Sciatic nerve (tissue), 2 donors: Measurements from ENCODE around the gene FLII. TPM values are rescaled to one million over a fixed set of nuclear protein-coding genes. Genes with fewer than 3 reads are reported as not detected.
"Not testable (repeated sequence)": the region's sequence is repeated elsewhere in the genome, so short reads cannot be mapped to it uniquely, and the experiment has no call there.

Source experiments
- ATAC-seq: fragments of 200-7000 bp; cut with Tn5 transposase; one replicate; pipeline ENCODE4 v1.9.1; 2020; ENCODE audit warnings: mild to moderate bottlenecking, moderate library complexity
- DNase-seq: peaks from one replicate; pipeline ENCODE4 v3.0.0-alpha.2; 2020; ENCODE audit warnings: low spot score
- intact Hi-C: fragments of 100-400 bp; cut with DNase I; formaldehyde crosslinking; loops from one replicate; pipeline ENCODE4 v1.14.2; 2022
- total RNA-seq: library from RNA; stranded (reverse); fragmentation: NEBNext Ultra II Directional; extraction: Animal tissue kit (Norgen Biotek cat#: 25700); gene quantifications from one replicate; pipeline ENCODE4 v1.2.1, GENCODE V29; 2021
- donor health status: DM: no; HTN: no; CAD: no.
- donor health status: DM: no; HTN: no; CAD: no.

The FLII gene
- total RNA-seq, 1 donor from 2014 or later, result 244 TPM

GRCh38 chr17:18227635-18228034, 30.9 kb downstream of the FLII start:
- intact Hi-C loops, result no loop called here
- DNase-seq, result no peak

GRCh38 chr17:18226284-18226945, 32.1 kb downstream of the FLII start:
- ATAC-seq (no peak), DNase-seq (no peak)
- intact Hi-C loops, result no loop called here

More at GRCh38 chr17:18227635-18228034, 30.9 kb downstream of the FLII start:
- ATAC-seq, result no peak

GRCh38 chr17:18225642-18226283, 32.8 kb downstream of the FLII start:
- intact Hi-C loops, result no loop called here
- ATAC-seq (peak; percentile 1), DNase-seq (no peak)

- intact Hi-C loops, result no loop called here
- ATAC-seq, result peak; percentile 97
These were observed 33.4 kb downstream of the FLII start, which contains the start of gene LLGL1 for GRCh38 chr17:18225121-18225641. Gene LLGL1 (plus strand): TSS chr17:18225635. CDS start chr17:18225683, 48 bp downstream.

GRCh38 chr17:18224387-18225120, 34.0 kb downstream of the FLII start:
- ATAC-seq, result peak; percentile 72
- intact Hi-C loops, result no loop called here

More at GRCh38 chr17:18225121-18225641, 33.4 kb downstream of the FLII start, which contains the start of gene LLGL1:
- DNase-seq, result peak; percentile 97

GRCh38 chr17:18224053-18224386, 34.5 kb downstream of the FLII start:
- intact Hi-C loops, result no loop called here
- no peak for ATAC-seq
- no peak for DNase-seq

More at GRCh38 chr17:18224387-18225120, 34.0 kb downstream of the FLII start:
- no peak for DNase-seq

GRCh38 chr17:18218756-18219415, 39.7 kb downstream of the FLII start:
- intact Hi-C loops, result no loop called here
- peak; percentile 81 for DNase-seq
- peak; percentile 88 for ATAC-seq

- intact Hi-C loops, result no loop called here
- DNase-seq (peak; percentile 86), ATAC-seq (peak; percentile 79)
These were observed 41.0 kb downstream of the FLII start for GRCh38 chr17:18217412-18218015.

- intact Hi-C loops, result not testable (repeated sequence)
These were observed 41.6 kb downstream of the FLII start for GRCh38 chr17:18216906-18217305.

GRCh38 chr17:18213666-18214270, 44.8 kb downstream of the FLII start:
- DNase-seq (no peak), ATAC-seq (no peak)
- intact Hi-C loops, result no loop called here

More at GRCh38 chr17:18216906-18217305, 41.6 kb downstream of the FLII start:
- DNase-seq, ATAC-seq: not testable (repeated sequence)

- DNase-seq (no peak), ATAC-seq (no peak)
- intact Hi-C loops, result no loop called here
These were observed 50.4 kb downstream of the FLII start for GRCh38 chr17:18208092-18208491.

GRCh38 chr17:18206962-18207361, 51.6 kb downstream of the FLII start:
- ATAC-seq (no peak), DNase-seq (no peak)
- intact Hi-C loops, result no loop called here

GRCh38 chr17:18205861-18206260, 52.7 kb downstream of the FLII start:
- no peak for DNase-seq
- intact Hi-C loops, result no loop called here

GRCh38 chr17:18203308-18203707, 55.2 kb downstream of the FLII start:
- intact Hi-C loops, result no loop called here
- DNase-seq, result no peak
- no peak for ATAC-seq

More at GRCh38 chr17:18205861-18206260, 52.7 kb downstream of the FLII start:
- ATAC-seq, result no peak

GRCh38 chr17:18201108-18201507, 57.4 kb downstream of the FLII start:
- ATAC-seq (no peak), DNase-seq (no peak)
- intact Hi-C loops, result no loop called here

- intact Hi-C loops, result no loop called here
- no peak for ATAC-seq
- DNase-seq, result no peak
These were observed 60.0 kb downstream of the FLII start for GRCh38 chr17:18198530-18198929.

GRCh38 chr17:18197535-18198194, 60.9 kb downstream of the FLII start:
- intact Hi-C loops, result no loop called here
- no peak for ATAC-seq
- DNase-seq, result no peak

GRCh38 chr17:18195246-18195645, 63.3 kb downstream of the FLII start:
- ATAC-seq, result no peak
- intact Hi-C loops, result no loop called here
- DNase-seq, result no peak
